ENCODE data around the gene ROCK2. TPM values are rescaled to one million over a fixed set of nuclear protein-coding genes. Genes with fewer than 3 reads are reported as not detected.

ROCK2 gene
- total and polyA plus RNA-seq, 9 of the 15 experiments (the other 6 are each of a cell fraction or from before 2014, with no cell fraction given): 4.9 to 30.6 (median 14.3) TPM

- ATAC-seq: no peak
- intact Hi-C loops (cut with micrococcal nuclease): no loop called here
- in situ Hi-C loops (cut with MboI): no loop called here
- FAIRE-seq: no peak
- no peak overlapping the region for H2AFZ ChIP-seq (ENCODE audit: low read depth, low read length)
- no peaks in the 10 kb centered on the region for H3K27me3 ChIP-seq (ENCODE audit: control insufficient read depth in 2 of 2, insufficient read depth in 2 of 2, low read length in 2 of 2)
- peaks cover 83% of the 10 kb centered on the region for H3K79me2 ChIP-seq (ENCODE audit: control insufficient read depth, insufficient read depth, low read length)
- BruUV-seq (replicated peaks): no TSS peak
- no peaks in the 10 kb centered on the region for H4K20me1 ChIP-seq (replicated peaks; ENCODE audit: control insufficient read depth, insufficient read depth, low read length)
- H3K4me2 ChIP-seq (ENCODE audit: insufficient read depth, low read length): no peak overlapping the region
- no peak overlapping the region for H3K9ac ChIP-seq (ENCODE audit: insufficient read depth in 1 of 2, low read depth in 2 of 2, low read length in 2 of 2)
- ChIA-PET POLR2A (interaction anchor here (1.0 to 1.2 kb wide), 2 partner anchors 9 to 15 kb away, joined by 3 read pairs; no protein-coding TSS in a partner anchor), CTCF (ENCODE audit: low intra/inter-chr PET ratio) (no interaction called here)
- no peaks in the 10 kb centered on the region for H3K36me3 ChIP-seq (ENCODE audit: control insufficient read depth, insufficient read depth, low read length)
- H3K4me1 ChIP-seq (replicated peaks in 1 of 2; ENCODE audit: control insufficient read depth in 2 of 2, insufficient read depth in 2 of 2, low read length in 2 of 2): peaks cover 0 to 3% of the 10 kb centered on the region in 2 experiments; a peak in 1 of 5 replicates
- 86% methylated on average over 7 of the region's 7 CpGs for WGBS (ENCODE audit: insufficient coverage, low coverage, missing lambda C conversion rate)
- DNase-seq (ENCODE audit: extremely low read depth in 1 of 4, low spot score in 3 of 4): no peak
- no peak overlapping the region for H3K27ac ChIP-seq (ENCODE audit: extremely low read depth, low read depth, low read length)
- H3K9me1 ChIP-seq (ENCODE audit: control insufficient read depth, insufficient read depth, low read length): no peaks in the 10 kb centered on the region
- no peaks in the 10 kb centered on the region for H3K9me3 ChIP-seq (replicated peaks; ENCODE audit: control insufficient read depth, insufficient read depth, low read depth, low read length)
- no peak overlapping the region for H3K4me3 ChIP-seq
- TF ChIP-seq BRCA1 (IDR thresholded peaks at IDR 0.05) (no peak), BRCA1 (CRISPR knock-in tag; IDR thresholded peaks at IDR 0.05) (no peak), SMARCE1 (IDR thresholded peaks at IDR 0.05) (no peak), ZNF668 (CRISPR knock-in tag; IDR thresholded peaks at IDR 0.05) (no peak), SIN3B (IDR thresholded peaks at IDR 0.05; ENCODE audit: low read depth) (no peak), SRSF1 (IDR thresholded peaks at IDR 0.05; ENCODE audit: low read depth, low read length) (no peak), MLLT1 (IDR thresholded peaks at IDR 0.05) (no peak), MYC (IDR thresholded peaks at IDR 0.05; ENCODE audit: low read depth, low read length) (no peak), MYC (CRISPR knock-in tag; IDR thresholded peaks at IDR 0.05; ENCODE audit: borderline replicate concordance, low read depth) (no peak), TARDBP (IDR thresholded peaks at IDR 0.05) (no peak), ZNF217 (CRISPR knock-in tag; IDR thresholded peaks at IDR 0.05) (no peak)
- TF ChIP-seq, protein P1, sequence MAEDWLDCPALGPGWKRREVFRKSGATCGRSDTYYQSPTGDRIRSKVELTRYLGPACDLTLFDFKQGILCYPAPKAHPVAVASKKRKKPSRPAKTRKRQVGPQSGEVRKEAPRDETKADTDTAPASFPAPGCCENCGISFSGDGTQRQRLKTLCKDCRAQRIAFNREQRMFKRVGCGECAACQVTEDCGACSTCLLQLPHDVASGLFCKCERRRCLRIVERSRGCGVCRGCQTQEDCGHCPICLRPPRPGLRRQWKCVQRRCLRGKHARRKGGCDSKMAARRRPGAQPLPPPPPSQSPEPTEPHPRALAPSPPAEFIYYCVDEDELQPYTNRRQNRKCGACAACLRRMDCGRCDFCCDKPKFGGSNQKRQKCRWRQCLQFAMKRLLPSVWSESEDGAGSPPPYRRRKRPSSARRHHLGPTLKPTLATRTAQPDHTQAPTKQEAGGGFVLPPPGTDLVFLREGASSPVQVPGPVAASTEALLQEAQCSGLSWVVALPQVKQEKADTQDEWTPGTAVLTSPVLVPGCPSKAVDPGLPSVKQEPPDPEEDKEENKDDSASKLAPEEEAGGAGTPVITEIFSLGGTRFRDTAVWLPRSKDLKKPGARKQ (CRISPR knock-in tag; IDR thresholded peaks at IDR 0.05): no peak
- TF ChIP-seq, protein P2, sequence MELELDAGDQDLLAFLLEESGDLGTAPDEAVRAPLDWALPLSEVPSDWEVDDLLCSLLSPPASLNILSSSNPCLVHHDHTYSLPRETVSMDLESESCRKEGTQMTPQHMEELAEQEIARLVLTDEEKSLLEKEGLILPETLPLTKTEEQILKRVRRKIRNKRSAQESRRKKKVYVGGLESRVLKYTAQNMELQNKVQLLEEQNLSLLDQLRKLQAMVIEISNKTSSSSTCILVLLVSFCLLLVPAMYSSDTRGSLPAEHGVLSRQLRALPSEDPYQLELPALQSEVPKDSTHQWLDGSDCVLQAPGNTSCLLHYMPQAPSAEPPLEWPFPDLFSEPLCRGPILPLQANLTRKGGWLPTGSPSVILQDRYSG (tag; conservative IDR thresholded peaks at IDR 0.05; ENCODE audit: low read depth): no peak
These were observed 32.9 kb downstream of the ROCK2 start for GRCh38 chr2:11311543-11311942.
